Astrocyte (in vitro differentiated cells and primary cell): ENCODE measurements around the gene ASAH2. TPM values are rescaled to one million over a fixed set of nuclear protein-coding genes. Genes with fewer than 3 reads are reported as not detected.
A peak's percentile ranks its signal among the peaks of the same experiment; 100 is the strongest.

Source experiments
- DNase-seq: peaks from one replicate; pipeline ENCODE4 v3.0.0-alpha.2; 2010; ENCODE audit warnings: low read depth
- FAIRE-seq: peaks from 2 replicates; lab custom pipeline; 2011; peaks lifted over from hg19 to GRCh38; lab: Jason Lieb, UNC
- H2AFZ ChIP-seq: 2 replicates; pipeline ENCODE4 v1.6.0; 2012; ENCODE audit warnings: low read depth, low read length, inconsistent platforms
- H3K27ac ChIP-seq: 2 replicates; pipeline ENCODE4 v1.5.1; 2011; ENCODE audit warnings: low read depth, low read length, inconsistent platforms
- H3K27me3 ChIP-seq: 2 replicates; pipeline ENCODE4 v1.6.0; 2011; ENCODE audit warnings: low read length, inconsistent platforms; ENCODE audit not compliant: insufficient read depth
- H3K36me3 ChIP-seq: 2 replicates; pipeline ENCODE4 v1.5.1; 2011; ENCODE audit warnings: low read length, inconsistent platforms; ENCODE audit not compliant: insufficient read depth
- H3K4me1 ChIP-seq: 2 replicates; pipeline ENCODE4 v1.5.1; 2011; ENCODE audit warnings: low read length, inconsistent platforms; ENCODE audit not compliant: insufficient read depth
- H3K4me2 ChIP-seq: 2 replicates; pipeline ENCODE4 v1.6.0; 2012; ENCODE audit warnings: low read length, inconsistent platforms
- H3K4me3 ChIP-seq: 2 replicates; pipeline ENCODE4 v1.5.1; 2011; ENCODE audit warnings: low read depth, mild to moderate bottlenecking, low read length, inconsistent platforms; ENCODE audit not compliant: insufficient read depth
- H3K79me2 ChIP-seq: 2 replicates; pipeline ENCODE4 v1.6.0; 2012; ENCODE audit warnings: mild to moderate bottlenecking, low read length, inconsistent platforms; ENCODE audit not compliant: insufficient read depth
- H3K9ac ChIP-seq: 2 replicates; pipeline ENCODE4 v1.6.0; 2012; ENCODE audit warnings: mild to moderate bottlenecking, low read length, inconsistent platforms
- H3K9me3 ChIP-seq: 2 replicates; pipeline ENCODE4 v1.5.1; 2012; ENCODE audit warnings: low read depth, mild to moderate bottlenecking, low read length, inconsistent platforms; ENCODE audit not compliant: insufficient read depth
- H4K20me1 ChIP-seq: 2 replicates; pipeline ENCODE4 v1.6.0; 2012; ENCODE audit warnings: low read length, inconsistent platforms; ENCODE audit not compliant: insufficient read depth
- H3K27ac Mint-ChIP-seq: one replicate; pipeline ENCODE4 v1.8.0; 2021; ENCODE audit warnings: mild to moderate bottlenecking, mixed read lengths; ENCODE audit not compliant: unreplicated experiment
- H3K27me3 Mint-ChIP-seq: one replicate; pipeline ENCODE4 v1.8.0; 2021; ENCODE audit warnings: low read depth, mixed read lengths; ENCODE audit not compliant: unreplicated experiment
- H3K36me3 Mint-ChIP-seq: one replicate; pipeline ENCODE4 v1.8.0; 2021; ENCODE audit warnings: low read depth, mixed read lengths; ENCODE audit not compliant: unreplicated experiment
- H3K4me1 Mint-ChIP-seq: one replicate; pipeline ENCODE4 v1.8.0; 2021; ENCODE audit warnings: low read depth, mixed read lengths; ENCODE audit not compliant: unreplicated experiment
- H3K4me3 Mint-ChIP-seq: one replicate; pipeline ENCODE4 v1.8.0; 2021; ENCODE audit warnings: mild to moderate bottlenecking, moderate library complexity, mixed read lengths; ENCODE audit not compliant: unreplicated experiment
- H3K9me3 Mint-ChIP-seq: one replicate; pipeline ENCODE4 v1.8.0; 2021; ENCODE audit warnings: mild to moderate bottlenecking, mixed read lengths; ENCODE audit not compliant: unreplicated experiment
- CTCF ChIP-seq: IDR thresholded peaks from 2 replicates; pipeline ENCODE4 v1.5.1; 2011; ENCODE audit warnings: low read depth, mild to moderate bottlenecking, inconsistent platforms, low read length, moderate library complexity; ENCODE audit not compliant: insufficient read depth
- EZH2 ChIP-seq: IDR thresholded peaks from 2 replicates; pipeline ENCODE4 v1.6.1; 2012; ENCODE audit warnings: mild to moderate bottlenecking, low read length, inconsistent platforms; ENCODE audit not compliant: insufficient read depth
- total RNA-seq: library from RNA; stranded (reverse); gene quantifications from 2 replicates; pipeline ENCODE4 v1.2.1, GENCODE V29; 2021

Gene ASAH2
- total RNA-seq, 1 donor from 2014 or later: 1.4 TPM

- Histone ChIP-seq H3K79me2 (no peaks in the 10 kb centered on the region), H3K36me3 (no peaks in the 10 kb centered on the region), H3K9me3 (no peaks in the 10 kb centered on the region), H3K4me2 (no peak overlapping the region), H2AFZ (no peak overlapping the region), H3K27me3 (peaks cover 8% of the 10 kb centered on the region), H3K9ac (no peak overlapping the region), H3K4me1 (no peaks in the 10 kb centered on the region), H3K27ac (no peak overlapping the region), H4K20me1 (no peaks in the 10 kb centered on the region), H3K4me3 (no peak overlapping the region)
- no peak overlapping the region for H3K27ac Mint-ChIP-seq
- peaks cover 6% of the 10 kb centered on the region for H3K9me3 Mint-ChIP-seq
- no peak overlapping the region for H3K4me3 Mint-ChIP-seq
- FAIRE-seq: no peak
- peaks cover 15% of the 10 kb centered on the region for H3K27me3 Mint-ChIP-seq
- TF ChIP-seq CTCF: no peak
- TF ChIP-seq EZH2: no peak
- H3K4me1 Mint-ChIP-seq: peaks cover 4% of the 10 kb centered on the region
- no peaks in the 10 kb centered on the region for H3K36me3 Mint-ChIP-seq
- peak; percentile 63 for DNase-seq
These were observed 9.5 kb upstream of the ASAH2 start for GRCh38 chr10:50260791-50261281.

- Histone ChIP-seq H3K79me2 (no peaks in the 10 kb centered on the region), H3K9ac (no peak overlapping the region), H3K4me3 (no peak overlapping the region), H4K20me1 (no peaks in the 10 kb centered on the region), H3K4me1 (no peaks in the 10 kb centered on the region), H3K27ac (no peak overlapping the region), H2AFZ (no peak overlapping the region), H3K4me2 (no peak overlapping the region), H3K27me3 (peaks cover 15% of the 10 kb centered on the region), H3K36me3 (no peaks in the 10 kb centered on the region), H3K9me3 (no peaks in the 10 kb centered on the region)
- Mint-ChIP-seq H3K9me3 (no peaks in the 10 kb centered on the region), H3K36me3 (no peaks in the 10 kb centered on the region), H3K27ac (no peak overlapping the region), H3K27me3 (peaks cover 7% of the 10 kb centered on the region), H3K4me3 (no peak overlapping the region), H3K4me1 (no peaks in the 10 kb centered on the region)
- TF ChIP-seq CTCF (no peak), EZH2 (no peak)
- no peak for DNase-seq
- no peak for FAIRE-seq
These were observed 3.2 kb upstream of the ASAH2 start for GRCh38 chr10:50254479-50254878.

GRCh38 chr10:50250096-50250854, 1.0 kb downstream of the ASAH2 start:
- no peak overlapping the region for H3K27ac ChIP-seq
- no peak overlapping the region for H3K4me2 ChIP-seq
- H3K36me3 ChIP-seq: no peaks in the 10 kb centered on the region
- H3K4me1 Mint-ChIP-seq: no peaks in the 10 kb centered on the region
- no peaks in the 10 kb centered on the region for H3K79me2 ChIP-seq
- H4K20me1 ChIP-seq: no peaks in the 10 kb centered on the region
- H3K4me3 ChIP-seq: no peak overlapping the region
- TF ChIP-seq EZH2 (no peak), CTCF (no peak)
- H3K27ac Mint-ChIP-seq: no peak overlapping the region
- H3K9me3 Mint-ChIP-seq: no peaks in the 10 kb centered on the region
- H3K4me3 Mint-ChIP-seq: no peak overlapping the region
- no peak for FAIRE-seq
- H3K27me3 ChIP-seq: peaks cover 6% of the 10 kb centered on the region
- no peak overlapping the region for H3K9ac ChIP-seq
- H3K36me3 Mint-ChIP-seq: no peaks in the 10 kb centered on the region
- H3K4me1 ChIP-seq: no peaks in the 10 kb centered on the region
- H2AFZ ChIP-seq: no peak overlapping the region
- no peaks in the 10 kb centered on the region for H3K9me3 ChIP-seq
- peaks cover 1% of the 10 kb centered on the region for H3K27me3 Mint-ChIP-seq
- DNase-seq: no peak
